Measurements from ENCODE around the gene NPIPB4.
A peak's percentile ranks its signal among the peaks of the same experiment; 100 is the strongest.
"Not testable (repeated sequence)": the region's sequence is repeated elsewhere in the genome, so short reads cannot be mapped to it uniquely, and the experiment has no call there.

NPIPB4 gene

GRCh38 chr16:21857656-21858055 is at the start of gene NPIPB4:
TSS of gene NPIPB4 (minus strand) at chr16:21857756. CDS start at chr16:21857378, 378 bp downstream.
- not testable (repeated sequence) for DNase-seq (ENCODE audit: low read depth)

- not testable (repeated sequence) for DNase-seq (ENCODE audit: low read depth)
Observed at GRCh38 chr16:21898998-21899397, 41.4 kb upstream of the NPIPB4 start.

- DNase-seq (ENCODE audit: low read depth): not testable (repeated sequence)
Observed at GRCh38 chr16:21881988-21882387, 24.4 kb upstream of the NPIPB4 start.

- DNase-seq (ENCODE audit: low read depth): not testable (repeated sequence)
Observed at GRCh38 chr16:21837186-21837585, 20.4 kb downstream of the NPIPB4 start.

GRCh38 chr16:21836334-21836733 is 21.2 kb downstream of the NPIPB4 start:
- not testable (repeated sequence) for DNase-seq (ENCODE audit: low read depth)

- not testable (repeated sequence) for DNase-seq (ENCODE audit: low read depth)
Observed at GRCh38 chr16:21835747-21836146, 21.8 kb downstream of the NPIPB4 start.

GRCh38 chr16:21834211-21834610 is 23.3 kb downstream of the NPIPB4 start:
- not testable (repeated sequence) for DNase-seq (ENCODE audit: low read depth)

- DNase-seq (ENCODE audit: low read depth): not testable (repeated sequence)
Observed at GRCh38 chr16:21829929-21830328, 27.6 kb downstream of the NPIPB4 start.

GRCh38 chr16:21826067-21826706 is 31.4 kb downstream of the NPIPB4 start:
- not testable (repeated sequence) for DNase-seq (ENCODE audit: low read depth)

GRCh38 chr16:21825526-21825925 is 32.0 kb downstream of the NPIPB4 start:
- DNase-seq (ENCODE audit: low read depth): not testable (repeated sequence)

- DNase-seq (ENCODE audit: low read depth): not testable (repeated sequence)
Observed at GRCh38 chr16:21823258-21823657, 34.3 kb downstream of the NPIPB4 start.

- not testable (repeated sequence) for DNase-seq (ENCODE audit: low read depth)
Observed at GRCh38 chr16:21820908-21821465, 36.6 kb downstream of the NPIPB4 start.

- peak; percentile 70 for DNase-seq (ENCODE audit: low read depth)
Observed at GRCh38 chr16:21820028-21820907, 37.3 kb downstream of the NPIPB4 start.

- DNase-seq (ENCODE audit: low read depth): not testable (repeated sequence)
Observed at GRCh38 chr16:21819617-21820016, 37.9 kb downstream of the NPIPB4 start.

GRCh38 chr16:21817012-21817411 is 40.5 kb downstream of the NPIPB4 start:
- DNase-seq (ENCODE audit: low read depth): not testable (repeated sequence)

GRCh38 chr16:21815694-21816093 is 41.9 kb downstream of the NPIPB4 start:
- DNase-seq (ENCODE audit: low read depth): not testable (repeated sequence)

- not testable (repeated sequence) for DNase-seq (ENCODE audit: low read depth)
Observed at GRCh38 chr16:21802375-21802663, 55.2 kb downstream of the NPIPB4 start.

- DNase-seq (ENCODE audit: low read depth): not testable (repeated sequence)
Observed at GRCh38 chr16:21801538-21802374, 55.8 kb downstream of the NPIPB4 start.

GRCh38 chr16:21798601-21799000 is 59.0 kb downstream of the NPIPB4 start:
- DNase-seq (ENCODE audit: low read depth): not testable (repeated sequence)

GRCh38 chr16:21793310-21793709 is 64.2 kb downstream of the NPIPB4 start:
- DNase-seq (ENCODE audit: low read depth): not testable (repeated sequence)

- not testable (repeated sequence) for DNase-seq (ENCODE audit: low read depth)
Observed at GRCh38 chr16:21790506-21790905, 67.0 kb downstream of the NPIPB4 start.
